ENCODE measurements around the gene HOMER2.
"Not testable (repeated sequence)": the region's sequence is repeated elsewhere in the genome, so short reads cannot be mapped to it uniquely, and the experiment has no call there.

- TF ChIP-seq, protein P1, sequence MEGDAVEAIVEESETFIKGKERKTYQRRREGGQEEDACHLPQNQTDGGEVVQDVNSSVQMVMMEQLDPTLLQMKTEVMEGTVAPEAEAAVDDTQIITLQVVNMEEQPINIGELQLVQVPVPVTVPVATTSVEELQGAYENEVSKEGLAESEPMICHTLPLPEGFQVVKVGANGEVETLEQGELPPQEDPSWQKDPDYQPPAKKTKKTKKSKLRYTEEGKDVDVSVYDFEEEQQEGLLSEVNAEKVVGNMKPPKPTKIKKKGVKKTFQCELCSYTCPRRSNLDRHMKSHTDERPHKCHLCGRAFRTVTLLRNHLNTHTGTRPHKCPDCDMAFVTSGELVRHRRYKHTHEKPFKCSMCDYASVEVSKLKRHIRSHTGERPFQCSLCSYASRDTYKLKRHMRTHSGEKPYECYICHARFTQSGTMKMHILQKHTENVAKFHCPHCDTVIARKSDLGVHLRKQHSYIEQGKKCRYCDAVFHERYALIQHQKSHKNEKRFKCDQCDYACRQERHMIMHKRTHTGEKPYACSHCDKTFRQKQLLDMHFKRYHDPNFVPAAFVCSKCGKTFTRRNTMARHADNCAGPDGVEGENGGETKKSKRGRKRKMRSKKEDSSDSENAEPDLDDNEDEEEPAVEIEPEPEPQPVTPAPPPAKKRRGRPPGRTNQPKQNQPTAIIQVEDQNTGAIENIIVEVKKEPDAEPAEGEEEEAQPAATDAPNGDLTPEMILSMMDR (IDR thresholded peaks at IDR 0.05; ENCODE audit: low read depth, low read length, poor library complexity, severe bottlenecking) = not testable (repeated sequence)
- TF ChIP-seq EZH2phosphoT487 (IDR thresholded peaks at IDR 0.05; ENCODE audit: borderline replicate concordance, low read length) = not testable (repeated sequence)
These were observed 48.1 kb upstream of the HOMER2 start for GRCh38 chr15:83000672-83001031.
